ENCODE measurements around the gene PDAP1. TPM values are rescaled to one million over a fixed set of nuclear protein-coding genes. Genes with fewer than 3 reads are reported as not detected.
A peak's percentile ranks its signal among the peaks of the same experiment; 100 is the strongest.

Gene PDAP1
- total and polyA plus RNA-seq, 4 donors: 11.6 to 83.6 (median 31.5) TPM

DNA sequence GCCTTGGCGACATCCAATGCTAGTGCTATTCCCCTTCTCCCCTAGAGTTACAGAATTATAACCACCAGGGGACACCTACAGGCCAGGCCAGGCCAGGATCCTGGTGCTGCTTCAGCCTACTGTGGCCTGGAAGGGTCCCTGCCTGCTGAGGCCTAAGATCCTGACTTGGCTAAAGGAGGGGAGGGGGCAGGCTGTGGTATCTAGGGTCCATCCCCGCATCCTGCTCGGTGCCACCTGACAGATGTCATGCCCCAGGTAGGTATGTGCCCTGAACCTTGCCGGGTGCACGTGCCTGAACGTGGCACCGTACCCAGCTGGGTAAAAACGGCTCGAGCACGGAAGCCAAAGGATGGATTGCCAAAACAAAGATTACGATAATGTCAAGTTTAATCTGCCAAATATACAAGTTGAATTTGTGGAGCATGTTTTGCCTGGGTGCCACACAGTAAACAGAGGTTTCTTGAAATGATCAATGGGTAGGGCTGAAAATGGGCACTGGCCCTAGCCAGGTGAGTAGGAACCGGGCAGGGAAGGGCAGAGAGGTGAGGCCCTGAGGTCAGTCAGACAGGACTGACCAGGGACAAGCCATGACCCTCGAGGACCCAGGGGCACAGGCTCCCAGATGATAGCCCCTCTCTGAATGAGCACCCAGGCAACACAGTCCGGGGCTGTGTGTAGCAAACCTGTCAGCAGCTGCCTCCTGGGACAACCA, 12.6 kb downstream of the PDAP1 start:
- Histone ChIP-seq H3K36me3 (ENCODE audit: control insufficient read depth in 4 of 4, insufficient read depth in 3 of 4, low read depth in 1 of 4, low read length in 3 of 4) (peaks cover 11 to 51% (median 23%) of the 10 kb centered on the region in 4 donors), H3K27ac (ENCODE audit: low read depth in 1 of 2, low read length in 2 of 2) (peak overlapping the region in 1 of 2 donors; percentile 52), H3K9me3 (ENCODE audit: control insufficient read depth in 4 of 4, low read length in 3 of 4) (no peaks in the 10 kb centered on the region), H3K27me3 (ENCODE audit: control insufficient read depth in 4 of 4, insufficient read depth in 4 of 4, low read length in 3 of 4) (no peaks in the 10 kb centered on the region), H3K4me3 (ENCODE audit: low read depth in 1 of 3, low read length in 3 of 3) (no peak overlapping the region), H3K4me1 (ENCODE audit: control insufficient read depth in 4 of 4, insufficient read depth in 4 of 4, low read length in 3 of 4) (peaks cover 8 to 30% (median 19%) of the 10 kb centered on the region in 4 donors), H3K9ac (ENCODE audit: low read depth in 1 of 2, low read length in 2 of 2) (no peak overlapping the region)
- WGBS: 43% methylated on average over 14 of the region's 14 CpGs
- no peak for DNase-seq (ENCODE audit: low spot score)
- TF ChIP-seq, protein P1, sequence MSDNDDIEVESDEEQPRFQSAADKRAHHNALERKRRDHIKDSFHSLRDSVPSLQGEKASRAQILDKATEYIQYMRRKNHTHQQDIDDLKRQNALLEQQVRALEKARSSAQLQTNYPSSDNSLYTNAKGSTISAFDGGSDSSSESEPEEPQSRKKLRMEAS (IDR thresholded peaks at IDR 0.05): peak; percentile 71
- TF ChIP-seq FOXA2 (IDR thresholded peaks at IDR 0.05): peak; percentile 79
- peak; percentile 27 to 89 for TF ChIP-seq RXRA (IDR thresholded peaks at IDR 0.05)
- TF ChIP-seq GABPA (IDR thresholded peaks at IDR 0.05 in 1 of 2, conservative IDR thresholded peaks at IDR 0.05 in 1 of 2): peak in 1 of 2 donors; percentile 63
- TF ChIP-seq, protein P2, sequence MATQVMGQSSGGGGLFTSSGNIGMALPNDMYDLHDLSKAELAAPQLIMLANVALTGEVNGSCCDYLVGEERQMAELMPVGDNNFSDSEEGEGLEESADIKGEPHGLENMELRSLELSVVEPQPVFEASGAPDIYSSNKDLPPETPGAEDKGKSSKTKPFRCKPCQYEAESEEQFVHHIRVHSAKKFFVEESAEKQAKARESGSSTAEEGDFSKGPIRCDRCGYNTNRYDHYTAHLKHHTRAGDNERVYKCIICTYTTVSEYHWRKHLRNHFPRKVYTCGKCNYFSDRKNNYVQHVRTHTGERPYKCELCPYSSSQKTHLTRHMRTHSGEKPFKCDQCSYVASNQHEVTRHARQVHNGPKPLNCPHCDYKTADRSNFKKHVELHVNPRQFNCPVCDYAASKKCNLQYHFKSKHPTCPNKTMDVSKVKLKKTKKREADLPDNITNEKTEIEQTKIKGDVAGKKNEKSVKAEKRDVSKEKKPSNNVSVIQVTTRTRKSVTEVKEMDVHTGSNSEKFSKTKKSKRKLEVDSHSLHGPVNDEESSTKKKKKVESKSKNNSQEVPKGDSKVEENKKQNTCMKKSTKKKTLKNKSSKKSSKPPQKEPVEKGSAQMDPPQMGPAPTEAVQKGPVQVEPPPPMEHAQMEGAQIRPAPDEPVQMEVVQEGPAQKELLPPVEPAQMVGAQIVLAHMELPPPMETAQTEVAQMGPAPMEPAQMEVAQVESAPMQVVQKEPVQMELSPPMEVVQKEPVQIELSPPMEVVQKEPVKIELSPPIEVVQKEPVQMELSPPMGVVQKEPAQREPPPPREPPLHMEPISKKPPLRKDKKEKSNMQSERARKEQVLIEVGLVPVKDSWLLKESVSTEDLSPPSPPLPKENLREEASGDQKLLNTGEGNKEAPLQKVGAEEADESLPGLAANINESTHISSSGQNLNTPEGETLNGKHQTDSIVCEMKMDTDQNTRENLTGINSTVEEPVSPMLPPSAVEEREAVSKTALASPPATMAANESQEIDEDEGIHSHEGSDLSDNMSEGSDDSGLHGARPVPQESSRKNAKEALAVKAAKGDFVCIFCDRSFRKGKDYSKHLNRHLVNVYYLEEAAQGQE (IDR thresholded peaks at IDR 0.05): no peak
- no peak for TF ChIP-seq HNF4G (IDR thresholded peaks at IDR 0.05)
- TF ChIP-seq, protein P3, sequence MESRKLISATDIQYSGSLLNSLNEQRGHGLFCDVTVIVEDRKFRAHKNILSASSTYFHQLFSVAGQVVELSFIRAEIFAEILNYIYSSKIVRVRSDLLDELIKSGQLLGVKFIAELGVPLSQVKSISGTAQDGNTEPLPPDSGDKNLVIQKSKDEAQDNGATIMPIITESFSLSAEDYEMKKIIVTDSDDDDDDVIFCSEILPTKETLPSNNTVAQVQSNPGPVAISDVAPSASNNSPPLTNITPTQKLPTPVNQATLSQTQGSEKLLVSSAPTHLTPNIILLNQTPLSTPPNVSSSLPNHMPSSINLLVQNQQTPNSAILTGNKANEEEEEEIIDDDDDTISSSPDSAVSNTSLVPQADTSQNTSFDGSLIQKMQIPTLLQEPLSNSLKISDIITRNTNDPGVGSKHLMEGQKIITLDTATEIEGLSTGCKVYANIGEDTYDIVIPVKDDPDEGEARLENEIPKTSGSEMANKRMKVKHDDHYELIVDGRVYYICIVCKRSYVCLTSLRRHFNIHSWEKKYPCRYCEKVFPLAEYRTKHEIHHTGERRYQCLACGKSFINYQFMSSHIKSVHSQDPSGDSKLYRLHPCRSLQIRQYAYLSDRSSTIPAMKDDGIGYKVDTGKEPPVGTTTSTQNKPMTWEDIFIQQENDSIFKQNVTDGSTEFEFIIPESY (IDR thresholded peaks at IDR 0.05): no peak
- TF ChIP-seq YY1 (IDR thresholded peaks at IDR 0.05): peak; percentile 59
- peak; percentile 53 for TF ChIP-seq FOXA1 (IDR thresholded peaks at IDR 0.05)
- TF ChIP-seq, protein P4, sequence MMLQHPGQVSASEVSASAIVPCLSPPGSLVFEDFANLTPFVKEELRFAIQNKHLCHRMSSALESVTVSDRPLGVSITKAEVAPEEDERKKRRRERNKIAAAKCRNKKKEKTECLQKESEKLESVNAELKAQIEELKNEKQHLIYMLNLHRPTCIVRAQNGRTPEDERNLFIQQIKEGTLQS (IDR thresholded peaks at IDR 0.05): no peak
- TF ChIP-seq SP1 (IDR thresholded peaks at IDR 0.05): no peak
- TF ChIP-seq, protein P5, sequence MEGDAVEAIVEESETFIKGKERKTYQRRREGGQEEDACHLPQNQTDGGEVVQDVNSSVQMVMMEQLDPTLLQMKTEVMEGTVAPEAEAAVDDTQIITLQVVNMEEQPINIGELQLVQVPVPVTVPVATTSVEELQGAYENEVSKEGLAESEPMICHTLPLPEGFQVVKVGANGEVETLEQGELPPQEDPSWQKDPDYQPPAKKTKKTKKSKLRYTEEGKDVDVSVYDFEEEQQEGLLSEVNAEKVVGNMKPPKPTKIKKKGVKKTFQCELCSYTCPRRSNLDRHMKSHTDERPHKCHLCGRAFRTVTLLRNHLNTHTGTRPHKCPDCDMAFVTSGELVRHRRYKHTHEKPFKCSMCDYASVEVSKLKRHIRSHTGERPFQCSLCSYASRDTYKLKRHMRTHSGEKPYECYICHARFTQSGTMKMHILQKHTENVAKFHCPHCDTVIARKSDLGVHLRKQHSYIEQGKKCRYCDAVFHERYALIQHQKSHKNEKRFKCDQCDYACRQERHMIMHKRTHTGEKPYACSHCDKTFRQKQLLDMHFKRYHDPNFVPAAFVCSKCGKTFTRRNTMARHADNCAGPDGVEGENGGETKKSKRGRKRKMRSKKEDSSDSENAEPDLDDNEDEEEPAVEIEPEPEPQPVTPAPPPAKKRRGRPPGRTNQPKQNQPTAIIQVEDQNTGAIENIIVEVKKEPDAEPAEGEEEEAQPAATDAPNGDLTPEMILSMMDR (IDR thresholded peaks at IDR 0.05; ENCODE audit: low read depth, low read length, missing input control): no peak
- TF ChIP-seq RAD21 (IDR thresholded peaks at IDR 0.05): peak in 1 of 2 donors; percentile 2
- peak; percentile 52 to 80 for TF ChIP-seq HNF4A (conservative IDR thresholded peaks at IDR 0.05)
- TF ChIP-seq TAF1 (conservative IDR thresholded peaks at IDR 0.05): no peak
- no peak for TF ChIP-seq NR2F2 (IDR thresholded peaks at IDR 0.05)
- TF ChIP-seq EGR1 (IDR thresholded peaks at IDR 0.05; ENCODE audit: low read depth in 2 of 2): no peak
- TF ChIP-seq JUND (IDR thresholded peaks at IDR 0.05): peak in 1 of 2 donors; percentile 42

Measured in liver (tissue), 9 donors.